Natural killer cell (primary cell): ENCODE results near the gene LPAR3. TPM values are rescaled to one million over a fixed set of nuclear protein-coding genes. Genes with fewer than 3 reads are reported as not detected.

ENCODE experiments used
- ATAC-seq, 3 donors: fragments of 150-1000 bp in 2 of 3; fragments of 200-7000 bp in 1 of 3; cut with Tn5 transposase; 1 replicate in 1 of 3; 2 replicates in 2 of 3; pipeline ENCODE4 v1.10.0; 2021; ENCODE audit warnings: mild to moderate bottlenecking in 2 of 3, moderate library complexity in 2 of 3
- DNase-seq, 2 donors: peaks; one replicate each; pipeline versions ENCODE4 v3.0.0 to v3.0.0-alpha.2; 2013 to 2021; ENCODE audit warnings: mixed read lengths in 1 of 2
- H3K27ac ChIP-seq: one replicate; pipeline ENCODE4 v1.5.1; 2013; ENCODE audit warnings: mild to moderate bottlenecking, low read length
- H3K27me3 ChIP-seq: one replicate; pipeline ENCODE4 v1.6.1; 2013; ENCODE audit warnings: low read length; ENCODE audit not compliant: control insufficient read depth, insufficient read depth
- H3K36me3 ChIP-seq: one replicate; pipeline ENCODE4 v1.6.1; 2013; ENCODE audit warnings: low read length; ENCODE audit not compliant: control insufficient read depth, insufficient read depth
- H3K4me1 ChIP-seq: one replicate; pipeline ENCODE4 v1.6.1; 2013; ENCODE audit warnings: low read length; ENCODE audit not compliant: control insufficient read depth, insufficient read depth
- H3K4me3 ChIP-seq: one replicate; pipeline ENCODE4 v1.5.1; 2013; ENCODE audit warnings: low read length
- H3K9me3 ChIP-seq: one replicate; pipeline ENCODE4 v1.6.1; 2013; ENCODE audit warnings: low read length; ENCODE audit not compliant: control insufficient read depth, insufficient read depth
- H3K27ac Mint-ChIP-seq, 2 donors: one replicate each; pipeline ENCODE4 v1.8.0; 2022; ENCODE audit warnings: mild to moderate bottlenecking in 2 of 2, mixed read lengths in 2 of 2, moderate library complexity in 1 of 2
- H3K27me3 Mint-ChIP-seq, 2 donors: one replicate each; pipeline ENCODE4 v1.8.0; 2022; ENCODE audit warnings: low read depth in 2 of 2, mixed read lengths in 2 of 2
- H3K36me3 Mint-ChIP-seq: one replicate; pipeline ENCODE4 v1.8.0; 2022; ENCODE audit warnings: mixed read lengths
- H3K4me1 Mint-ChIP-seq, 2 donors: one replicate each; pipeline ENCODE4 v1.8.0; 2022; ENCODE audit warnings: mixed read lengths in 2 of 2
- H3K4me3 Mint-ChIP-seq: one replicate; pipeline ENCODE4 v1.8.0; 2022; ENCODE audit warnings: mild to moderate bottlenecking, moderate library complexity, mixed read lengths
- H3K9me3 Mint-ChIP-seq, 2 donors: one replicate each; pipeline ENCODE4 v1.8.0; 2022; ENCODE audit warnings: mixed read lengths in 2 of 2
- WGBS: methylation state at CpG from one replicate; pipeline ENCODE4 v1.1.7; 2013; ENCODE audit warnings: missing lambda C conversion rate; ENCODE audit not compliant: insufficient coverage; 5-methylcytosine and 5-hydroxymethylcytosine counted together
- intact Hi-C: fragments of 100-400 bp; cut with micrococcal nuclease; formaldehyde crosslinking; loops from one replicate; pipeline ENCODE4 v1.14.2; 2022
- total RNA-seq, 4 donors: library from RNA; stranded (reverse); fragments of 120-200 nt in 1 of 4; gene quantifications; one replicate each; pipeline versions ENCODE4 v1.2.3 to v1.2.4, GENCODE V29; 2013 to 2022
- TF ChIP-seq, protein P1 (sequence below): fragments of 200-600 bp; IDR thresholded peaks from one replicate; pipeline ENCODE4 v1.8.0; 2022; ENCODE audit warnings: antibody characterized with exemption

Gene LPAR3
- total RNA-seq, 3 donors from 2014 or later (not counting 1 experiment from before 2014, with no cell fraction given) = 0.48 to 0.64 TPM; not detected in 1

DNA sequence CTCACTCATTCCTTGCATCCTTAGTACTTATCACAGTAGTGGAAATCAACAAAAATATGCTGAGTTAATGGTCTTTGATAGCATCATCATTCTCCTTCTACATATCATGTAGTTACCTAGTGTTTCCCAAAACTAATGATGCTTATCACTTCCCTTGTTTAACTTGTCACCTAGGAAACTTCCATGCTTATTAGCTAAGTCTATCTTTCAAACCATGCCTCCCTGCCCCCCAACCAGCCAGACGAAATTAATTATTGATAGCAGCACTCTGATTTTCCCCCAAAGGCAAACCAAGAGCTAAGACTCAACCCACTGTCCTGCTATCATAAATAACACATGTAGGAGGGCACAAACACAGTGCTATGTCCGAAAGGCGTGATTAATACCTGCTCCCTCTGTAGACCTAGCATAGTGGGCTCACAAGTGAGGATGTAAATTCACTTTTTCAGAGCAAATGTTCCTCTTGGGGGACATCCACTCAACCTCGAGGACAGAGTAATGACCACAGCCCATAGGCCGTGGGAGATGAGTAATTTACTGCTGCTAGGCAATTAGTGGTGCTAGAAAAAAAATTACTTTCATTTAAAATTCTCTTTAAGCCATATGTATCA is 25.8 kb upstream of the LPAR3 start:
- Mint-ChIP-seq H3K36me3 (no peaks in the 10 kb centered on the region), H3K27ac (no peak overlapping the region), H3K4me3 (no peak overlapping the region), H3K27me3 (peaks cover 0 to 8% of the 10 kb centered on the region in 2 donors), H3K9me3 (no peaks in the 10 kb centered on the region), H3K4me1 (no peaks in the 10 kb centered on the region)
- no peak overlapping the region for H3K4me3 ChIP-seq
- DNase-seq (no peak), ATAC-seq (no peak)
- no peak overlapping the region for H3K27ac ChIP-seq
- H3K9me3 ChIP-seq = no peaks in the 10 kb centered on the region
- no peaks in the 10 kb centered on the region for H3K27me3 ChIP-seq
- WGBS = 86% methylated on average over 5 of the region's 5 CpGs
- TF ChIP-seq, protein P1, sequence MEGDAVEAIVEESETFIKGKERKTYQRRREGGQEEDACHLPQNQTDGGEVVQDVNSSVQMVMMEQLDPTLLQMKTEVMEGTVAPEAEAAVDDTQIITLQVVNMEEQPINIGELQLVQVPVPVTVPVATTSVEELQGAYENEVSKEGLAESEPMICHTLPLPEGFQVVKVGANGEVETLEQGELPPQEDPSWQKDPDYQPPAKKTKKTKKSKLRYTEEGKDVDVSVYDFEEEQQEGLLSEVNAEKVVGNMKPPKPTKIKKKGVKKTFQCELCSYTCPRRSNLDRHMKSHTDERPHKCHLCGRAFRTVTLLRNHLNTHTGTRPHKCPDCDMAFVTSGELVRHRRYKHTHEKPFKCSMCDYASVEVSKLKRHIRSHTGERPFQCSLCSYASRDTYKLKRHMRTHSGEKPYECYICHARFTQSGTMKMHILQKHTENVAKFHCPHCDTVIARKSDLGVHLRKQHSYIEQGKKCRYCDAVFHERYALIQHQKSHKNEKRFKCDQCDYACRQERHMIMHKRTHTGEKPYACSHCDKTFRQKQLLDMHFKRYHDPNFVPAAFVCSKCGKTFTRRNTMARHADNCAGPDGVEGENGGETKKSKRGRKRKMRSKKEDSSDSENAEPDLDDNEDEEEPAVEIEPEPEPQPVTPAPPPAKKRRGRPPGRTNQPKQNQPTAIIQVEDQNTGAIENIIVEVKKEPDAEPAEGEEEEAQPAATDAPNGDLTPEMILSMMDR = no peak
- intact Hi-C loops = no loop called here
- H3K36me3 ChIP-seq = no peaks in the 10 kb centered on the region
- no peaks in the 10 kb centered on the region for H3K4me1 ChIP-seq

DNA sequence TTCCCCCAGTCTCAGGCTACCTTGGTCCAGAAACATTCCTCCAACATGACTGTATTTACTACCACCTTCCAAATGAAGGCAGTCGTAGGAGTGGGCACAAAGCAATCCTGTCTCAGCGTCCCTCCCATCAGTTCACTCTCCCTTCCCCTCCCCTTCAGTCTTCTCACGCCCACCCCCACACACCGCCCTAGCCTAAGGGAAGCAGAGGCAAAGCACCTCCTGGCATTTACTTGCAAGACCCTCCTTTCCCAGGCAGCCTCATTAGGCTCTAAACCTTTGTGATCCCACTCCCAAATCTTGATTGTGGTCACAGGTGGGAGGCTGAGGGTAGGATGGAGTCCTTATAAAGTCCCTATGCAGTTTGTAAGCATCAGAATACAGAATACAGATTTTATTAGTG is 23.9 kb upstream of the LPAR3 start:
- Mint-ChIP-seq H3K9me3 (no peaks in the 10 kb centered on the region), H3K36me3 (no peaks in the 10 kb centered on the region), H3K4me1 (no peaks in the 10 kb centered on the region), H3K27me3 (peaks cover 0 to 8% of the 10 kb centered on the region in 2 donors), H3K27ac (no peak overlapping the region), H3K4me3 (no peak overlapping the region)
- Histone ChIP-seq H3K9me3 (no peaks in the 10 kb centered on the region), H3K27me3 (no peaks in the 10 kb centered on the region), H3K27ac (no peak overlapping the region), H3K36me3 (no peaks in the 10 kb centered on the region), H3K4me3 (no peak overlapping the region), H3K4me1 (no peaks in the 10 kb centered on the region)
- TF ChIP-seq, protein P1 = no peak
- ATAC-seq (no peak), DNase-seq (no peak)
- 86% methylated on average over 4 of the region's 4 CpGs for WGBS
- intact Hi-C loops = no loop called here

DNA sequence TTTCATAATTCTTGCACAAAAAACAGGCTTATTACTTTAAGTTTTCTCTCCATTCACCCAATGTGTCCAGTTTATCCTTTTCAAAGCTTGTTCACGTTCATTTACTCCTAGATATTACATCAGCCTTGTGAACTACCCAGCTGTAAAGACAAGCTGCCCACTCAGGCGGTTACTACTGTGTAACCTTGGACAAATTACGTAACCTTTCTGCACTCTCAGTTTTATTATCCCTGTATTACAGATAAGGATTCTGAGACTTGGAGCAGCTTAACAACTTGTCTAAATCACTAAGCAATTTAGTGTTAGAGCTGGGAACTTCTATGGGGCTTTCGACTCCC is 20.5 kb upstream of the LPAR3 start:
- TF ChIP-seq, protein P1 = no peak
- intact Hi-C loops = no loop called here
- H3K4me3 Mint-ChIP-seq = no peak overlapping the region
- no peak overlapping the region for H3K27ac Mint-ChIP-seq
- H3K9me3 Mint-ChIP-seq = no peaks in the 10 kb centered on the region
- Histone ChIP-seq H3K4me1 (no peaks in the 10 kb centered on the region), H3K27me3 (no peaks in the 10 kb centered on the region), H3K9me3 (no peaks in the 10 kb centered on the region), H3K36me3 (no peaks in the 10 kb centered on the region), H3K27ac (no peak overlapping the region), H3K4me3 (no peak overlapping the region)
- H3K4me1 Mint-ChIP-seq = no peaks in the 10 kb centered on the region
- no peak for ATAC-seq
- no peaks in the 10 kb centered on the region for H3K36me3 Mint-ChIP-seq
- 77% methylated on average over 3 of the region's 4 CpGs for WGBS
- H3K27me3 Mint-ChIP-seq = peaks cover 14 to 17% of the 10 kb centered on the region in 2 donors
- DNase-seq = no peak
